ENCODE results near the gene COL19A1.

GRCh38 chr6:69942485-69942884 lies 76.1 kb downstream of the COL19A1 start:
- TF ChIP-seq CTCF (IDR thresholded peaks at IDR 0.05) (no peak), POLR2AphosphoS5 (IDR thresholded peaks at IDR 0.05; ENCODE audit: low read depth, low read length) (no peak)
